GM13976 (cell line): Measurements from ENCODE around the gene TAS2R3.

Experiments used
- DNase-seq: peaks from one replicate; pipeline ENCODE4 v3.0.0; 2012; ENCODE audit warnings: low spot score
- CTCF ChIP-seq: IDR thresholded peaks from 2 replicates; pipeline ENCODE4 v1.5.1; 2012; ENCODE audit warnings: borderline replicate concordance, mild to moderate bottlenecking; ENCODE audit not compliant: insufficient read depth; ENCODE audit errors: extremely low read depth, missing control alignments, control extremely low read depth
- in situ Hi-C: fragments of 300-500 bp; cut with MboI; formaldehyde crosslinking; loops from one replicate; pipeline ENCODE4 v1.12.0; 2022; ENCODE audit warnings: low sequenced_read_pairs, mixed read lengths, inconsistent platforms; ENCODE audit not compliant: unreplicated experiment

The TAS2R3 gene

GRCh38 chr7:141763797-141764196, at the start of gene TAS2R3:
TAS2R3 (plus strand) TSS chr7:141764097; CDS start chr7:141764159, 62 bp downstream.
- DNase-seq: no peak
- in situ Hi-C loops: no loop called here
- TF ChIP-seq CTCF: no peak

- in situ Hi-C loops: no loop called here
- no peak for TF ChIP-seq CTCF
Observed at GRCh38 chr7:141714571-141714970, 49.3 kb upstream of the TAS2R3 start.

GRCh38 chr7:141715018-141715417, 48.9 kb upstream of the TAS2R3 start:
- DNase-seq: no peak
- in situ Hi-C loops: no loop called here
- no peak for TF ChIP-seq CTCF

More at GRCh38 chr7:141714571-141714970, 49.3 kb upstream of the TAS2R3 start:
- DNase-seq: no peak

- TF ChIP-seq CTCF: no peak
- in situ Hi-C loops: no loop called here
- no peak for DNase-seq
Observed at GRCh38 chr7:141715794-141716689, 47.9 kb upstream of the TAS2R3 start.

- no peak for TF ChIP-seq CTCF
- DNase-seq: no peak
- in situ Hi-C loops: no loop called here
Observed at GRCh38 chr7:141717450-141717849, 46.4 kb upstream of the TAS2R3 start.

- DNase-seq: no peak
- TF ChIP-seq CTCF: no peak
- in situ Hi-C loops: no loop called here
Observed at GRCh38 chr7:141722529-141722928, 41.4 kb upstream of the TAS2R3 start.
